Stimulated activated CD8-positive, alpha-beta memory T cell treated with anti-CD3 and anti-CD28 coated beads, Interleukin-15, amount 100 ng/mL, for 4 hours (primary cell): Measurements from ENCODE around the gene CRB2.
"Not testable (repeated sequence)": the region's sequence is repeated elsewhere in the genome, so short reads cannot be mapped to it uniquely, and the experiment has no call there.

ENCODE experiments used
- DNase-seq, 2 donors: peaks; one replicate each; pipeline ENCODE4 v3.0.0-alpha.2; 2020; ENCODE audit warnings: low read depth in 2 of 2

CRB2 gene

GRCh38 chr9:123380852-123381705, 25.1 kb downstream of the CRB2 start:
- no peak for DNase-seq

GRCh38 chr9:123382653-123383511, 26.9 kb downstream of the CRB2 start:
- no peak for DNase-seq

- no peak for DNase-seq
Observed at GRCh38 chr9:123383512-123384170, 27.6 kb downstream of the CRB2 start.

GRCh38 chr9:123387686-123388085, 31.7 kb downstream of the CRB2 start:
- DNase-seq = no peak

- DNase-seq = no peak
Observed at GRCh38 chr9:123389070-123389469, 33.1 kb downstream of the CRB2 start.

- no peak for DNase-seq
Observed at GRCh38 chr9:123389698-123390097, 33.7 kb downstream of the CRB2 start.

GRCh38 chr9:123390337-123391135, 34.5 kb downstream of the CRB2 start:
- DNase-seq = no peak

GRCh38 chr9:123391233-123391632, 35.2 kb downstream of the CRB2 start:
- no peak for DNase-seq

GRCh38 chr9:123391946-123392345, 35.9 kb downstream of the CRB2 start:
- DNase-seq = no peak

GRCh38 chr9:123392802-123393201, 36.8 kb downstream of the CRB2 start:
- no peak for DNase-seq

GRCh38 chr9:123394291-123395235, 38.6 kb downstream of the CRB2 start:
- DNase-seq = no peak

GRCh38 chr9:123395276-123395688, 39.3 kb downstream of the CRB2 start:
- DNase-seq = no peak

- DNase-seq = no peak
Observed at GRCh38 chr9:123395689-123396511, 39.9 kb downstream of the CRB2 start.

GRCh38 chr9:123397975-123398374, 42.0 kb downstream of the CRB2 start:
- DNase-seq = no peak

GRCh38 chr9:123398938-123399337, 42.9 kb downstream of the CRB2 start:
- DNase-seq = not testable (repeated sequence)

- no peak for DNase-seq
Observed at GRCh38 chr9:123399803-123400378, 43.9 kb downstream of the CRB2 start.

GRCh38 chr9:123400926-123401503, 45.0 kb downstream of the CRB2 start:
- no peak for DNase-seq

- DNase-seq = no peak
Observed at GRCh38 chr9:123401879-123402513, 46.0 kb downstream of the CRB2 start.
